ENCODE results near the gene ARMC7. TPM values are rescaled to one million over a fixed set of nuclear protein-coding genes. Genes with fewer than 3 reads are reported as not detected.

ARMC7 gene
- total RNA-seq, 2 donors from 2014 or later: 6.7 to 7.9 TPM

GRCh38 chr17:75097865-75098264, 11.9 kb upstream of the ARMC7 start:
- Histone ChIP-seq H3K4me1 (peaks cover 24% of the 10 kb centered on the region), H3K27me3 (no peaks in the 10 kb centered on the region), H3K36me3 (replicated peaks in 1 of 2; ENCODE audit: insufficient read depth in 1 of 2, low read depth in 2 of 2) (no peaks in the 10 kb centered on the region), H3K9me3 (no peaks in the 10 kb centered on the region), H3K4me3 (no peak overlapping the region), H3K27ac (no peak overlapping the region)
- DNase-seq (peak in 1 of 4 donors; percentile 38), ATAC-seq (no peak)
- intact Hi-C loops (cut with DNase I): no loop called here
- WGBS, 2 donors: 70 to 72% methylated on average over 6 to 7 of the region's 7 CpGs
- TF ChIP-seq POLR2A (IDR thresholded peaks at IDR 0.05) (no peak), CTCF (IDR thresholded peaks at IDR 0.05) (no peak)

DNA sequence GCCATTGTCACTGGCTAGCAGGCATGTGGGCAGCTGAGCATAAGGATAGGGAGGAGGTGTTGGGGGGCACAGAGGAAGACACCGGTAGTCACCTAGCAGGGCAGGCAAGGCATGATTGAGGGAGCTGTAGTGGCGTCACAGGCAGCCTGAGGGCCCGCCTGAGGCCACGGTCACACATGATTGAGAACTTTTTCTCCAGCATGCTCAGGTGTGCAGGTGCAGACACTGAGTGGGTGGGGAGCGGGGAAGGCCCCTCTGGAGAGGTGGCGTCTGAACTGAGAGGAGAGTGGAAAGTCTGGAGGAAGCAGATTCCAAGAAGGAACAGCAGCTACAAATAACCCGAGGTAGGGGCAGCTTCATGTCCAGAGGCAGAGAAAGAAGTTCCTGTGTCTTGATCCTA, 10.9 kb upstream of the ARMC7 start:
- Histone ChIP-seq H3K27ac (no peak overlapping the region), H3K4me1 (peaks cover 14% of the 10 kb centered on the region), H3K4me3 (no peak overlapping the region), H3K36me3 (replicated peaks in 1 of 2; ENCODE audit: insufficient read depth in 1 of 2, low read depth in 2 of 2) (no peaks in the 10 kb centered on the region), H3K9me3 (no peaks in the 10 kb centered on the region), H3K27me3 (no peaks in the 10 kb centered on the region)
- DNase-seq: no peak
- 86 to 88% methylated on average over 7 of the region's 7 CpGs for WGBS, 2 donors
- ATAC-seq: no peak
- no peak for TF ChIP-seq POLR2A (IDR thresholded peaks at IDR 0.05)
- TF ChIP-seq CTCF (IDR thresholded peaks at IDR 0.05): no peak
- intact Hi-C loops (cut with DNase I): no loop called here

DNA sequence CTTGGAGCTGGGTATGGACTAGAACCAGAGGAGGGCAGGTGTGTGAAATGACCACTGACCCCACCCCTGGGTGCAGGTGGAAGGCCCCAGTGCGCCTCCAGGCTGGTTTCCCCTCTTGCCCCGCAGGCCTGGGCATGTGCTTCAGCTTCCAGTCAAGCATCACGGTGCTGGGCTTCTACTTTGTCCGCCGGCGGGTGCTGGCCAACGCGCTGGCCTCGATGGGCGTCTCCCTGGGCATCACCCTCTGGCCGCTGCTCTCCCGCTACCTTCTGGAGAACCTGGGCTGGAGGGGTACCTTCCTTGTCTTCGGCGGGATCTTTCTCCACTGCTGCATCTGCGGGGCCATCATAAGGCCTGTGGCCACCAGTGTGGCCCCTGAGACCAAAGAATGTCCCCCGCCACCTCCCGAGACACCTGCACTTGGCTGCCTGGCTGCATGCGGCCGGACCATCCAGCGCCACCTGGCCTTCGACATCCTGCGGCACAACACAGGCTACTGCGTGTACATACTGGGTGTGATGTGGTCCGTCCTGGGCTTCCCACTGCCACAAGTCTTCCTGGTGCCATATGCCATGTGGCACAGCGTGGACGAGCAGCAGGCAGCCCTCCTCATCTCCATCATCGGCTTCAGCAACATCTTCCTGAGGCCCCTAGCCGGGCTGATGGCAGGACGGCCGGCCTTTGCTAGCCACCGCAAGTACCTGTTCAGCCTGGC, 9.7 kb upstream of the ARMC7 start:
- DNase-seq: no peak
- 91 to 94% methylated on average over 19 to 29 of the region's 31 CpGs for WGBS, 2 donors

GRCh38 chr17:75102385-75102821, 7.4 kb upstream of the ARMC7 start:
- Histone ChIP-seq H3K27me3 (no peaks in the 10 kb centered on the region), H3K36me3 (replicated peaks in 1 of 2; ENCODE audit: insufficient read depth in 1 of 2, low read depth in 2 of 2) (no peaks in the 10 kb centered on the region), H3K27ac (no peak overlapping the region), H3K4me3 (no peak overlapping the region), H3K4me1 (peaks cover 14% of the 10 kb centered on the region), H3K9me3 (no peaks in the 10 kb centered on the region)
- no peak for TF ChIP-seq CTCF (IDR thresholded peaks at IDR 0.05)
- TF ChIP-seq POLR2A (IDR thresholded peaks at IDR 0.05): no peak
- 52 to 67% methylated on average over 12 of the region's 12 CpGs for WGBS, 2 donors
- DNase-seq (no peak), ATAC-seq (no peak)
- intact Hi-C loops (cut with DNase I): no loop called here

More for the DNA sequence above, 9.7 kb upstream of the ARMC7 start:
- ATAC-seq: no peak
- peaks cover 16% of the 10 kb centered on the region for H3K4me1 ChIP-seq
- no peaks in the 10 kb centered on the region for H3K9me3 ChIP-seq
- no peak overlapping the region for H3K27ac ChIP-seq
- intact Hi-C loops (cut with DNase I): no loop called here
- TF ChIP-seq CTCF (IDR thresholded peaks at IDR 0.05): no peak
- TF ChIP-seq POLR2A (IDR thresholded peaks at IDR 0.05): no peak
- H3K4me3 ChIP-seq: no peak overlapping the region
- no peaks in the 10 kb centered on the region for H3K36me3 ChIP-seq (replicated peaks in 1 of 2; ENCODE audit: insufficient read depth in 1 of 2, low read depth in 2 of 2)
- no peaks in the 10 kb centered on the region for H3K27me3 ChIP-seq

All from body of pancreas (tissue), 4 donors.